ENCODE results near the gene RELN.

GRCh38 chr7:103765901-103766300 lies 223.6 kb downstream of the RELN start:
- TF ChIP-seq POLR2A (IDR thresholded peaks at IDR 0.05) (no peak), POLR2AphosphoS5 (IDR thresholded peaks at IDR 0.05) (no peak), EP300 (IDR thresholded peaks at IDR 0.05) (no peak)
- TF ChIP-seq, protein P1, sequence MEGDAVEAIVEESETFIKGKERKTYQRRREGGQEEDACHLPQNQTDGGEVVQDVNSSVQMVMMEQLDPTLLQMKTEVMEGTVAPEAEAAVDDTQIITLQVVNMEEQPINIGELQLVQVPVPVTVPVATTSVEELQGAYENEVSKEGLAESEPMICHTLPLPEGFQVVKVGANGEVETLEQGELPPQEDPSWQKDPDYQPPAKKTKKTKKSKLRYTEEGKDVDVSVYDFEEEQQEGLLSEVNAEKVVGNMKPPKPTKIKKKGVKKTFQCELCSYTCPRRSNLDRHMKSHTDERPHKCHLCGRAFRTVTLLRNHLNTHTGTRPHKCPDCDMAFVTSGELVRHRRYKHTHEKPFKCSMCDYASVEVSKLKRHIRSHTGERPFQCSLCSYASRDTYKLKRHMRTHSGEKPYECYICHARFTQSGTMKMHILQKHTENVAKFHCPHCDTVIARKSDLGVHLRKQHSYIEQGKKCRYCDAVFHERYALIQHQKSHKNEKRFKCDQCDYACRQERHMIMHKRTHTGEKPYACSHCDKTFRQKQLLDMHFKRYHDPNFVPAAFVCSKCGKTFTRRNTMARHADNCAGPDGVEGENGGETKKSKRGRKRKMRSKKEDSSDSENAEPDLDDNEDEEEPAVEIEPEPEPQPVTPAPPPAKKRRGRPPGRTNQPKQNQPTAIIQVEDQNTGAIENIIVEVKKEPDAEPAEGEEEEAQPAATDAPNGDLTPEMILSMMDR (IDR thresholded peaks at IDR 0.05): no peak

Data from gastroesophageal sphincter (tissue), 3 donors.